ENCODE measurements around the gene ARID1A. TPM values are rescaled to one million over a fixed set of nuclear protein-coding genes. Genes with fewer than 3 reads are reported as not detected.
"Not testable (repeated sequence)": the region's sequence is repeated elsewhere in the genome, so short reads cannot be mapped to it uniquely, and the experiment has no call there.

The ARID1A gene
- total RNA-seq, 2 experiments from 2014 or later, result 88.9 to 90.0 TPM

- CTCF ChIA-PET, result interaction anchor here (0.7 to 3.6 kb wide), 6 partner anchors 10 to 99 kb away, joined by 4 to 25 read pairs (median 8); no protein-coding TSS in a partner anchor
Observed at GRCh38 chr1:26701995-26702679, 6.3 kb downstream of the ARID1A start.

GRCh38 chr1:26702680-26703038, 6.8 kb downstream of the ARID1A start:
- H3K36me3 Mint-ChIP-seq (ENCODE audit: low read depth), result peaks cover 35% of the 10 kb centered on the region
- CTCF ChIA-PET, result interaction anchor here (0.7 to 3.6 kb wide), 6 partner anchors 11 to 99 kb away, joined by 4 to 25 read pairs (median 8); no protein-coding TSS in a partner anchor
- H3K27me3 Mint-ChIP-seq, result no peaks in the 10 kb centered on the region
- H3K4me3 Mint-ChIP-seq, result no peak overlapping the region
- no peaks in the 10 kb centered on the region for H3K9me3 Mint-ChIP-seq
- DNase-seq, result peak; percentile 57
- H3K27ac Mint-ChIP-seq, result no peak overlapping the region
- POLR2A ChIA-PET, result interaction anchor here (0.8 to 16.4 kb wide), 12 partner anchors 11 to 219 kb away, joined by 3 to 516 read pairs (median 8); partner anchors contain the start of genes NUDC and PIGV
- H3K4me1 Mint-ChIP-seq, result peaks cover 22% of the 10 kb centered on the region

More at GRCh38 chr1:26701995-26702679, 6.3 kb downstream of the ARID1A start:
- Mint-ChIP-seq H3K36me3 (ENCODE audit: low read depth) (peaks cover 31% of the 10 kb centered on the region), H3K27me3 (no peaks in the 10 kb centered on the region), H3K4me3 (no peak overlapping the region), H3K4me1 (peaks cover 21% of the 10 kb centered on the region), H3K27ac (no peak overlapping the region), H3K9me3 (no peaks in the 10 kb centered on the region)
- no peak for DNase-seq
- POLR2A ChIA-PET, result interaction anchor here (1.1 to 16.4 kb wide), 12 partner anchors 10 to 163 kb away, joined by 3 to 516 read pairs (median 6); partner anchors contain the start of gene PIGV

- Mint-ChIP-seq H3K27me3 (no peaks in the 10 kb centered on the region), H3K27ac (no peak overlapping the region), H3K36me3 (ENCODE audit: low read depth) (peaks cover 40% of the 10 kb centered on the region), H3K9me3 (no peaks in the 10 kb centered on the region), H3K4me1 (peaks cover 25% of the 10 kb centered on the region), H3K4me3 (peak overlapping the region; percentile 14)
- DNase-seq, result no peak
- ChIA-PET CTCF (interaction anchor here (0.6 to 3.6 kb wide), 6 partner anchors 11 to 100 kb away, joined by 4 to 25 read pairs (median 5); no protein-coding TSS in a partner anchor), POLR2A (interaction anchor here (0.8 to 16.4 kb wide), 10 partner anchors 10 to 218 kb away, joined by 3 to 516 read pairs (median 8); partner anchors contain the start of genes NUDC and PIGV)
Observed at GRCh38 chr1:26703478-26703877, 7.7 kb downstream of the ARID1A start.

GRCh38 chr1:26704629-26705028, 8.8 kb downstream of the ARID1A start:
- Mint-ChIP-seq H3K4me1 (peaks cover 28% of the 10 kb centered on the region), H3K9me3 (no peaks in the 10 kb centered on the region), H3K27me3 (no peaks in the 10 kb centered on the region), H3K36me3 (ENCODE audit: low read depth) (peaks cover 49% of the 10 kb centered on the region), H3K4me3 (no peak overlapping the region), H3K27ac (no peak overlapping the region)
- DNase-seq, result no peak
- ChIA-PET POLR2A (interaction anchor here (0.8 to 16.4 kb wide), 7 partner anchors 8 to 160 kb away, joined by 4 to 516 read pairs (median 9); partner anchors contain the start of gene PIGV), CTCF (interaction anchor here (0.7 to 1.8 kb wide), 3 partner anchors 10 to 56 kb away, joined by 3 to 6 read pairs (median 4); no protein-coding TSS in a partner anchor)

GRCh38 chr1:26705227-26705626, 9.4 kb downstream of the ARID1A start:
- DNase-seq, H3K4me3 Mint-ChIP-seq, CTCF ChIA-PET, H3K9me3 Mint-ChIP-seq, H3K27me3 Mint-ChIP-seq, H3K27ac Mint-ChIP-seq: not testable (repeated sequence)
- Mint-ChIP-seq H3K36me3 (ENCODE audit: low read depth) (peaks cover 49% of the 10 kb centered on the region), H3K4me1 (peaks cover 28% of the 10 kb centered on the region)
- POLR2A ChIA-PET, result interaction anchor here (0.9 to 16.4 kb wide), 6 partner anchors 8 to 160 kb away, joined by 3 to 516 read pairs (median 42); partner anchors contain the start of gene PIGV

GRCh38 chr1:26705788-26706311, 10.0 kb downstream of the ARID1A start:
- CTCF ChIA-PET, result interaction anchor here (1.2 kb wide), 1 partner anchor 14 kb away, joined by 4 read pairs; no protein-coding TSS in a partner anchor

GRCh38 chr1:26706315-26706714, 10.5 kb downstream of the ARID1A start:
- H3K27ac Mint-ChIP-seq, result no peak overlapping the region
- ChIA-PET CTCF (interaction anchor here (1.0 to 1.2 kb wide), 2 partner anchors 14 to 80 kb away, joined by 4 read pairs; no protein-coding TSS in a partner anchor), POLR2A (interaction anchor here (0.9 to 16.4 kb wide), 7 partner anchors 8 to 84 kb away, joined by 3 to 516 read pairs (median 6); partner anchors contain the start of gene PIGV)
- peaks cover 33% of the 10 kb centered on the region for H3K4me1 Mint-ChIP-seq
- peaks cover 55% of the 10 kb centered on the region for H3K36me3 Mint-ChIP-seq (ENCODE audit: low read depth)
- H3K9me3 Mint-ChIP-seq, result no peaks in the 10 kb centered on the region
- no peak overlapping the region for H3K4me3 Mint-ChIP-seq
- no peak for DNase-seq
- no peaks in the 10 kb centered on the region for H3K27me3 Mint-ChIP-seq

More at GRCh38 chr1:26705788-26706311, 10.0 kb downstream of the ARID1A start:
- H3K36me3 Mint-ChIP-seq (ENCODE audit: low read depth), result peaks cover 53% of the 10 kb centered on the region
- H3K27me3 Mint-ChIP-seq, result no peaks in the 10 kb centered on the region
- POLR2A ChIA-PET, result interaction anchor here (0.9 to 16.4 kb wide), 6 partner anchors 8 to 84 kb away, joined by 3 to 516 read pairs (median 8); partner anchors contain the start of gene PIGV
- H3K9me3 Mint-ChIP-seq, result no peaks in the 10 kb centered on the region
- peaks cover 33% of the 10 kb centered on the region for H3K4me1 Mint-ChIP-seq
- DNase-seq, result no peak
- H3K27ac Mint-ChIP-seq, result no peak overlapping the region
- no peak overlapping the region for H3K4me3 Mint-ChIP-seq

GRCh38 chr1:26710811-26711210, 15.0 kb downstream of the ARID1A start:
- ChIA-PET CTCF (no interaction called here), POLR2A (no interaction called here)
- H3K27me3 Mint-ChIP-seq, result no peaks in the 10 kb centered on the region
- H3K4me1 Mint-ChIP-seq, result peaks cover 58% of the 10 kb centered on the region
- H3K36me3 Mint-ChIP-seq (ENCODE audit: low read depth), result peaks cover 66% of the 10 kb centered on the region
- DNase-seq, result no peak
- H3K9me3 Mint-ChIP-seq, result no peaks in the 10 kb centered on the region
- no peak overlapping the region for H3K4me3 Mint-ChIP-seq
- H3K27ac Mint-ChIP-seq, result no peak overlapping the region

- Mint-ChIP-seq H3K36me3 (ENCODE audit: low read depth) (peaks cover 61% of the 10 kb centered on the region), H3K27me3 (no peaks in the 10 kb centered on the region), H3K4me3 (no peak overlapping the region), H3K27ac (no peak overlapping the region), H3K4me1 (peaks cover 55% of the 10 kb centered on the region), H3K9me3 (no peaks in the 10 kb centered on the region)
- ChIA-PET CTCF (no interaction called here), POLR2A (no interaction called here)
- DNase-seq, result no peak
Observed at GRCh38 chr1:26711777-26712176, 16.0 kb downstream of the ARID1A start.

GRCh38 chr1:26717017-26717491, 21.2 kb downstream of the ARID1A start:
- no peak overlapping the region for H3K27ac Mint-ChIP-seq
- no peaks in the 10 kb centered on the region for H3K27me3 Mint-ChIP-seq
- POLR2A ChIA-PET, result interaction anchor here (1.0 to 1.5 kb wide), 2 partner anchors 11 to 72 kb away, joined by 3 to 4 read pairs; no protein-coding TSS in a partner anchor
- H3K4me1 Mint-ChIP-seq, result peaks cover 80% of the 10 kb centered on the region
- H3K4me3 Mint-ChIP-seq, result no peak overlapping the region
- H3K36me3 Mint-ChIP-seq (ENCODE audit: low read depth), result peaks cover 65% of the 10 kb centered on the region
- no peaks in the 10 kb centered on the region for H3K9me3 Mint-ChIP-seq
- DNase-seq, result no peak
- CTCF ChIA-PET, result no interaction called here

- ChIA-PET POLR2A (interaction anchor here (1.0 to 1.1 kb wide), 2 partner anchors 23 to 69 kb away, joined by 3 to 4 read pairs; partner anchors contain the start of genes ARID1A and PIGV), CTCF (interaction anchor here (0.5 kb wide), 1 partner anchor 127 kb away, joined by 3 read pairs; no protein-coding TSS in a partner anchor)
- peaks cover 59% of the 10 kb centered on the region for H3K36me3 Mint-ChIP-seq (ENCODE audit: low read depth)
- no peak overlapping the region for H3K4me3 Mint-ChIP-seq
- H3K4me1 Mint-ChIP-seq, result peaks cover 82% of the 10 kb centered on the region
- H3K27me3 Mint-ChIP-seq, result no peaks in the 10 kb centered on the region
- DNase-seq, result no peak
- no peak overlapping the region for H3K27ac Mint-ChIP-seq
- no peaks in the 10 kb centered on the region for H3K9me3 Mint-ChIP-seq
Observed at GRCh38 chr1:26719205-26719604, 23.4 kb downstream of the ARID1A start.

- DNase-seq, result no peak
Observed at GRCh38 chr1:26721669-26722355, 26.0 kb downstream of the ARID1A start.

More at GRCh38 chr1:26721669-26722355, 26.0 kb downstream of the ARID1A start:
- CTCF ChIA-PET, result interaction anchor here (1.6 to 1.9 kb wide), 2 partner anchors 11 to 166 kb away, joined by 3 to 6 read pairs; no protein-coding TSS in a partner anchor
- Mint-ChIP-seq H3K27ac (peak overlapping the region; percentile 24), H3K4me1 (peaks cover 80% of the 10 kb centered on the region), H3K9me3 (no peaks in the 10 kb centered on the region), H3K36me3 (ENCODE audit: low read depth) (peaks cover 50% of the 10 kb centered on the region), H3K4me3 (no peak overlapping the region), H3K27me3 (no peaks in the 10 kb centered on the region)
- POLR2A ChIA-PET, result interaction anchor here (1.4 to 4.8 kb wide), 4 partner anchors 20 to 25 kb away, joined by 3 to 32 read pairs (median 12); no protein-coding TSS in a partner anchor
